Mesendoderm (in vitro differentiated cells): ENCODE results near the gene MRPL27.

Source experiments
- DNase-seq: peaks from one replicate; pipeline ENCODE4 v3.0.0; 2013
- H2AK5ac ChIP-seq: 2 replicates; pipeline ENCODE4 v1.6.1; 2013; ENCODE audit warnings: low read length, inconsistent platforms
- H2BK120ac ChIP-seq: 2 replicates; pipeline ENCODE4 v1.6.1; 2013; ENCODE audit warnings: low read depth, mild to moderate bottlenecking, low read length, moderate library complexity, mixed read lengths
- H2BK15ac ChIP-seq: replicated peaks from 2 replicates; pipeline ENCODE4 v1.6.1; 2013; ENCODE audit warnings: low read depth, mild to moderate bottlenecking, moderate library complexity
- H2BK5ac ChIP-seq: 2 replicates; pipeline ENCODE4 v1.6.1; 2013; ENCODE audit warnings: low read length, inconsistent platforms
- H3K18ac ChIP-seq: 2 replicates; pipeline ENCODE4 v1.6.1; 2013; ENCODE audit warnings: mild to moderate bottlenecking, low read length, mixed read lengths
- H3K23ac ChIP-seq: one replicate; pipeline ENCODE4 v1.6.1; 2013; ENCODE audit warnings: low read length
- H3K27ac ChIP-seq: 2 replicates; pipeline ENCODE4 v1.5.1; 2013; ENCODE audit warnings: low read depth, mild to moderate bottlenecking, inconsistent platforms, low read length, moderate library complexity
- H3K27me3 ChIP-seq: 2 replicates; pipeline ENCODE4 v1.6.1; 2013; ENCODE audit warnings: low read length, control low read depth, mild to moderate bottlenecking, inconsistent platforms; ENCODE audit not compliant: insufficient read depth, poor library complexity
- H3K36me3 ChIP-seq: 2 replicates; pipeline ENCODE4 v1.6.1; 2013; ENCODE audit warnings: low read length, inconsistent platforms; ENCODE audit not compliant: control insufficient read depth, insufficient read depth
- H3K4ac ChIP-seq: one replicate; pipeline ENCODE4 v1.6.1; 2013; ENCODE audit warnings: low read depth, mild to moderate bottlenecking, low read length, moderate library complexity
- H3K4me1 ChIP-seq: 2 replicates; pipeline ENCODE4 v1.6.1; 2013; ENCODE audit warnings: low read depth, low read length, inconsistent platforms; ENCODE audit not compliant: control insufficient read depth
- H3K4me2 ChIP-seq: 2 replicates; pipeline ENCODE4 v1.6.1; 2013; ENCODE audit warnings: low read length
- H3K4me3 ChIP-seq: 2 replicates; pipeline ENCODE4 v1.5.1; 2013; ENCODE audit warnings: mild to moderate bottlenecking, low read length
- H3K56ac ChIP-seq: one replicate; pipeline ENCODE4 v1.6.1; 2013; ENCODE audit warnings: low read length
- H3K79me1 ChIP-seq: 2 replicates; pipeline ENCODE4 v1.6.1; 2013; ENCODE audit warnings: low read length, inconsistent platforms
- H3K79me2 ChIP-seq: 2 replicates; pipeline ENCODE4 v1.6.1; 2013; ENCODE audit warnings: mild to moderate bottlenecking, low read length; ENCODE audit not compliant: control insufficient read depth, insufficient read depth
- H3K9ac ChIP-seq: 2 replicates; pipeline ENCODE4 v1.6.1; 2013; ENCODE audit warnings: low read length, inconsistent platforms
- H4K5ac ChIP-seq: one replicate; pipeline ENCODE4 v1.6.1; 2013; ENCODE audit warnings: low read length
- H4K8ac ChIP-seq: one replicate; pipeline ENCODE4 v1.6.1; 2013; ENCODE audit warnings: low read depth, mild to moderate bottlenecking, control low read depth, low read length, moderate library complexity
- WGBS: extraction: QIAGEN DNeasy Blood & Tissue Kit; methylation state at CpG from one replicate; pipeline ENCODE4 v1.1.7; 2013; ENCODE audit warnings: low lambda C conversion rate, missing lambda C conversion rate; ENCODE audit not compliant: insufficient coverage; ENCODE audit errors: extremely low coverage; 5-methylcytosine and 5-hydroxymethylcytosine counted together

The MRPL27 gene

DNA sequence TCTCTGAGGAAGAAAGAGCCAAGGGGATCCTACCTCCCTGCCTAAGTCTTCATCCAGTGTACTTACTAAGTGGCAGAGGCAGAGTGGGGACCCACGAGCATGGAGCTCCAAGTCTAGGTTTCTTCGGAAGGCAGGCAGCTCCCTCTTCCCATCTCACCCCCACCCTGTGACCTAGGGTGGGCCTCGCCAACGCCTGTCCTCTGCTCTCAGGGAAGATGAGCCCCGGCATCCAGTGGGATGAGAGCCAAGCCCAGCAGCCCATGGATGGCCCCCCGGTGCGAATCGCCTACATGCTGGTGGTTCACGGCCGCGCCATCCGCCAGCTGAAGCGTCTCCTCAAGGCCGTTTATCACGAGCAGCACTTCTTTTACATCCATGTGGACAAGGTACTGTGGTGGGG, 18.8 kb downstream of the MRPL27 start:
- H4K5ac ChIP-seq, result no peak overlapping the region
- H3K36me3 ChIP-seq, result peaks cover 2% of the 10 kb centered on the region
- WGBS, result no CpG with 5 or more reads among the region's 15 CpGs
- no peak overlapping the region for H2BK120ac ChIP-seq
- H3K27me3 ChIP-seq, result no peaks in the 10 kb centered on the region
- H2BK5ac ChIP-seq, result no peak overlapping the region
- no peaks in the 10 kb centered on the region for H3K79me1 ChIP-seq
- no peaks in the 10 kb centered on the region for H3K79me2 ChIP-seq
- no peak overlapping the region for H3K9ac ChIP-seq
- no peak for DNase-seq
- no peak overlapping the region for H3K18ac ChIP-seq
- H4K8ac ChIP-seq, result no peak overlapping the region
- no peak overlapping the region for H2AK5ac ChIP-seq
- no peak overlapping the region for H3K4ac ChIP-seq
- no peak overlapping the region for H3K56ac ChIP-seq
- no peak overlapping the region for H3K27ac ChIP-seq
- no peak overlapping the region for H3K23ac ChIP-seq
- no peak overlapping the region for H2BK15ac ChIP-seq
- H3K4me1 ChIP-seq, result no peaks in the 10 kb centered on the region
- H3K4me3 ChIP-seq, result no peak overlapping the region
- H3K4me2 ChIP-seq, result no peak overlapping the region

DNA sequence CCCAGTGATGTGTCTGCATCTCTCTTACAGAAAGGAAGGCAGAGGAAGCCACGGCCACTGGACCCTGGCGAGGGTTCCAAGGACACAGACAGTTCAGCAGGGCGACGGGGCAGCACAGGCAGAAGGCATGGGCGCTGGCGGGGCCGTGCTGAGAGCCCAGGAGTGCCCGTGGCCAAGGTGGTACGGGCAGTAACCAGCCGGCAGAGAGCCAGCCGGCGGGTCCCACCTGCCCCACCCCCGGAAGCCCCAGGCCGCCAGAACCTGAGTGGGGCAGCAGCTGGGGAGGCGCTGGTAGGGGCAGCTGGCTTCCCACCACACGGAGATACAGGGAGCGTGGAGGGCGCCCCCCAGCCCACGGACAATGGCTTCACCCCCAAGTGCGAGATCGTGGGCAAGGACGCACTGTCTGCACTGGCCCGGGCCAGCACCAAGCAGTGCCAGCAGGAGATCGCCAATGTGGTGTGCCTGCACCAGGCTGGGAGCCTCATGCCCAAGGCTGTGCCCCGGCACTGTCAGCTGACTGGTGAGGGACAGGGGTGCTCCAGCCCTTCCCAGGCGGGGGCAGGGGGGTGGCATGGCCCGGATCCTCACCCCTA, 19.3 kb downstream of the MRPL27 start:
- Histone ChIP-seq H2BK5ac (no peak overlapping the region), H3K79me2 (no peaks in the 10 kb centered on the region)

DNA sequence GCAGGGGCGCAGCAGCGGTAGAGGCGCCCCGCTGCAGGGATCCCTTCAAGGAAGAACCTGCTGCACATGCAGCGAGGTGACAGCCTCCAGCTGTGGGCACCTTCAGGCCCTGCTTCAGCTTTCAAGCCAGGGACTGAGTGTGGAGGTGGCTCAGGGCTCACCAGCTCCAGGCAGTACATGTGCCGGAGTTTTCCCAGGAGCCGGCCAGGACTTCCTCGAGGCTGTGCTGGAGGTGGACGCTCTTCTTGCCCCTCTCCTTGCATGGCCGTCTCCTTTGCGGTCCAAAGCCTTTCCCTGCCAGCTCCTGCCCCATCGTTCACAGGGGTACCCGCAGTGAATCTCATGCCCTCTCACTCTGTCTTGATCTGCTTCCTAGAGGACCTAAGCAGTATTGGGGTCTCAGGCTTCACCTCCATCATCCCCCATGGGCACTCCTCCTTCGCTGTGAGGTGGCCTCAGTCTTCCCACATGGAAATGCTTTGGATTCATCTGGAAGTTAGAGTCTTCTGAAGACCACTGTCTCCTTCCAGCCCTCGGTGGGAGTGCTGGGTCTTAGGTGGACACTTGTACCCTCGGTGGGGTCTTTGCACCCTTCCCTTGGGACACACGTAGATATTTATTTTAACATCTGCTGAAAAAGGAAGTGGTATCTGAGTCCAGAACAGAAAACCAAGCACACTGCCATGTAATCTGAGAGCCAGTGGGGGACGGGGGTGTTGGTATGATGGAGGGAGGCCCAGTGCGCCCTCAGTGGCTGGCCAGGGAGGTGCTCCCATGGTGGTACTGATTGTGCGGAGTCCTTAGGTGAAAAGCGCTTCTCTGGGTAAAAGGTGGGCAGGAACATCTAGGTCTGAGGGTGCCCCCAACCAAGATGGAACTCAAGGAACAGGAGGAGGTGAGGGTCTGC, 20.0 kb downstream of the MRPL27 start:
- H3K18ac ChIP-seq, result no peak overlapping the region
- no peaks in the 10 kb centered on the region for H3K79me2 ChIP-seq
- H3K27me3 ChIP-seq, result no peaks in the 10 kb centered on the region
- H3K4ac ChIP-seq, result no peak overlapping the region
- no peak overlapping the region for H4K5ac ChIP-seq
- H2BK5ac ChIP-seq, result no peak overlapping the region
- no peaks in the 10 kb centered on the region for H3K36me3 ChIP-seq
- H3K23ac ChIP-seq, result no peak overlapping the region
- no peak overlapping the region for H3K4me2 ChIP-seq
- no peak overlapping the region for H3K4me3 ChIP-seq
- H3K9ac ChIP-seq, result no peak overlapping the region
- H2AK5ac ChIP-seq, result no peak overlapping the region
- no CpG with 5 or more reads among the region's 21 CpGs for WGBS
- H3K56ac ChIP-seq, result no peak overlapping the region
- no peak for DNase-seq
- H2BK120ac ChIP-seq, result no peak overlapping the region
- H2BK15ac ChIP-seq, result no peak overlapping the region
- H3K79me1 ChIP-seq, result peaks cover 6% of the 10 kb centered on the region
- peaks cover 1% of the 10 kb centered on the region for H3K4me1 ChIP-seq
- no peak overlapping the region for H4K8ac ChIP-seq
- H3K27ac ChIP-seq, result no peak overlapping the region

More for the DNA sequence above, 19.3 kb downstream of the MRPL27 start:
- Histone ChIP-seq H3K56ac (no peak overlapping the region), H2BK15ac (no peak overlapping the region), H3K36me3 (peaks cover 2% of the 10 kb centered on the region), H3K4me2 (no peak overlapping the region), H3K23ac (no peak overlapping the region), H2BK120ac (no peak overlapping the region), H3K18ac (no peak overlapping the region), H3K4me1 (no peaks in the 10 kb centered on the region), H3K4ac (no peak overlapping the region), H3K4me3 (no peak overlapping the region), H2AK5ac (no peak overlapping the region), H3K27ac (no peak overlapping the region), H4K5ac (no peak overlapping the region), H3K27me3 (no peaks in the 10 kb centered on the region), H3K9ac (no peak overlapping the region), H3K79me1 (peaks cover under 1% of the 10 kb centered on the region), H4K8ac (no peak overlapping the region)
- DNase-seq, result no peak
- no CpG with 5 or more reads among the region's 27 CpGs for WGBS

DNA sequence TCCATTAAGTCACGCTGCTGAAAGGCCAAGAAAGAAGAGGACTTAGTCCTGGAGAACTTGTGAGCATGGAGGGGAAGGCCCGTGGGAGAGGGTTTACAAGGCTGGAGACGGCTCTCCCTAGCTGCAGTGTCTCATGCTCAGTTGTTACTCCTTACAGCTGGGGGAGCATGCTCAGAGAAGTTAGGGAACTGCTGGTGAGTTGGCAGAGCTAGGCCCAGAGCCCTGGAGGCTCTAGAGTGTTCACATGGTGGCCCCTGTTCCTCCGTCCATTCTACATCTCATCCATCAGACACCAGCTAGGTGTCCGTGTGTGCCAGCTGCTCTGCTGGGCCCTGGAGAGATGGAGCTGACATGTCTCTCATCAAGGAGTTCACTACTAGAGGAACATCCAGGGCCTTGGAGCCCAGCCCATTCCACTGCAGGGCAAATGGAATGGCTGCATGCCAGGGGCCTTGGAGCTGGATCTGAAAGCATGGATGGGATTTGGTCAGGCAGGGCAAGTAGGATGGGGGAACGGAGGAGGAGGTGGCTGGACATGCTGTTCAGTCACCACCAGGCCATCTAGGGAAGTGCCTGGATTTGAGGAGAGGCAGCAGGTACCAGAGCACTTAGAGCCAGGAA, 20.8 kb downstream of the MRPL27 start:
- Histone ChIP-seq H3K4me2 (no peak overlapping the region), H3K79me2 (no peaks in the 10 kb centered on the region), H2BK5ac (no peak overlapping the region), H2BK15ac (no peak overlapping the region), H3K36me3 (no peaks in the 10 kb centered on the region), H4K5ac (no peak overlapping the region), H3K23ac (no peak overlapping the region), H2AK5ac (no peak overlapping the region), H3K4ac (no peak overlapping the region), H3K79me1 (peaks cover 6% of the 10 kb centered on the region), H3K56ac (no peak overlapping the region), H2BK120ac (no peak overlapping the region), H3K27ac (no peak overlapping the region), H3K18ac (no peak overlapping the region), H3K4me3 (no peak overlapping the region), H3K9ac (no peak overlapping the region), H3K4me1 (peaks cover 9% of the 10 kb centered on the region), H4K8ac (no peak overlapping the region), H3K27me3 (no peaks in the 10 kb centered on the region)
- WGBS, result no CpG with 5 or more reads among the region's 6 CpGs
- no peak for DNase-seq

DNA sequence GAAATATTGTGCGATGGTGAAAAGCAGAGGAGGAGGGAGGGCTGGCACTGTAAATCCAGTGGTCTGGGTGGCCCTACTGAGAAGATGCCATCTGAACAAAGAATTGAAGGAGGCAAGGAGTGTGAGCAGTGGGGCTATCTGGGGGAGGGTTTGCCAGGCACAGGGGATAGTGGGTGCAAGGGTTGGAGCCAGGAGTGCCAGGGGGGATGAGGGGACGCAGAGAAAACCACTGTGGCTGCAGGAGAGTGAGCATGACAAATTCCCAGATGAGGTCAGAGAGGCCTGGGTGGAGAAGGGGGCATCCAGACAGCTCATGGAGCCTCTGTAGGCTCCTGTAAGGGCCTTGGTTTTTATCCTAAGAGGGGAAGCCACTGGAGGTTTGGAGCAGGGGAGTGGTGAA, 22.3 kb downstream of the MRPL27 start:
- Histone ChIP-seq H4K5ac (no peak overlapping the region), H2BK120ac (no peak overlapping the region), H3K79me2 (no peaks in the 10 kb centered on the region)

More for the DNA sequence above, 22.3 kb downstream of the MRPL27 start:
- Histone ChIP-seq H2BK5ac (no peak overlapping the region), H3K79me1 (peaks cover 6% of the 10 kb centered on the region), H3K27ac (no peak overlapping the region), H3K4me1 (peaks cover 10% of the 10 kb centered on the region), H3K27me3 (no peaks in the 10 kb centered on the region), H4K8ac (no peak overlapping the region), H3K36me3 (no peaks in the 10 kb centered on the region), H2BK15ac (no peak overlapping the region), H3K18ac (no peak overlapping the region), H2AK5ac (no peak overlapping the region), H3K56ac (no peak overlapping the region), H3K4me3 (no peak overlapping the region), H3K23ac (no peak overlapping the region), H3K4me2 (no peak overlapping the region), H3K9ac (no peak overlapping the region), H3K4ac (no peak overlapping the region)
- no peak for DNase-seq
- 100% methylated on average over 1 of the region's 2 CpGs for WGBS
